Erythroblast (primary cell): ENCODE data around the gene CFAP77.

Source experiments
- GATA1 ChIP-seq: IDR thresholded peaks from 2 replicates; pipeline ENCODE4 v1.6.1; 2011; ENCODE audit warnings: low read depth, mild to moderate bottlenecking, control low read depth, low read length, moderate library complexity
- POLR2A ChIP-seq: IDR thresholded peaks from 2 replicates; pipeline ENCODE4 v1.6.1; 2011; ENCODE audit warnings: mild to moderate bottlenecking, low read length

DNA sequence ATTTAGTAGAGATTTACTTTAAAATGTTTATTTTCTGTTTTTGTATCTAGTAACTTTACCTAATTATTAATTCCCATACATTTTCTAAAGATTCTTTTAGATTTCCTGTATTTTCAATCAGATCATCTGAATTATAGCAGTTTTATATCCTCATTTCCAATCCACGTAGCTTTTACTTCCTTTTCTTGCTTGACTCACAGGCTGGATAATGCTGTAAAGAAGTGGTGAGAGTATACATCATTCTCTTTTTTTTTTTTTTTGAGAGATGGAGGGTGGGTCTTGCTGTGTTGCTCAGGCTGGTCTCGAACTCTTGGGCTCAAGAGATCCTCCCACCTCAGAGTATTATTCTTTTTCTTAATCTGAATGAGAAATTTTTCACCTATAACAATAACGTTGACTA is 44.0 kb upstream of the CFAP77 start:
- TF ChIP-seq POLR2A (no peak), GATA1 (no peak)
